HG03565 (cell line): ENCODE data around the gene SIRPA.
"Not testable (repeated sequence)": the region's sequence is repeated elsewhere in the genome, so short reads cannot be mapped to it uniquely, and the experiment has no call there.

Experiments
- ATAC-seq: cut with Tn5 transposase; IDR thresholded peaks from one replicate; pipeline ENCODE4 v1.9.1; 2021; ENCODE audit warnings: mild to moderate bottlenecking, moderate library complexity; ENCODE audit not compliant: unreplicated experiment

SIRPA gene

GRCh38 chr20:1906361-1907051 lies 11.3 kb downstream of the SIRPA start:
- no peak for ATAC-seq

- ATAC-seq, result no peak
Observed at GRCh38 chr20:1907586-1907985, 12.4 kb downstream of the SIRPA start.

- no peak for ATAC-seq
Observed at GRCh38 chr20:1908191-1908590, 13.0 kb downstream of the SIRPA start.

DNA sequence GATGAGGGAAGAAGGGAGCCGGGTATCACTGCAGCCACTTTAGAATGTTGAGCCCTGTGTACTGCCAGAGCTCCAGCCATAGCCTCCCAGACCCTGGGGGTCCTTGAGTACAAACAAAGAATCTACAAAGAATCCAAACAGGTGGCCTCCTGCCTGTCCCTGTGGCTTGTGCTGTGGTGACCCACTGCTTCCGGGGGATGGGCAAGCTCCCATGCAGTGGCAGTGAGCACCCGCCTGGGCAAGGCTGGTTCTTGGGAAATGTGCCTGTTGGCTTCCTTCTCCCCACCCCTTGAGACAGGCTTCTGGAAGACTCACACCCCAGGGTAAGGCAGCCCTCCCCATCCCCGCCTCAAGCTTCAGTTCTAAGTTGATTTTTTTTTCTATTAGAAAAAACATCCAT lies 13.9 kb downstream of the SIRPA start:
- no peak for ATAC-seq

DNA sequence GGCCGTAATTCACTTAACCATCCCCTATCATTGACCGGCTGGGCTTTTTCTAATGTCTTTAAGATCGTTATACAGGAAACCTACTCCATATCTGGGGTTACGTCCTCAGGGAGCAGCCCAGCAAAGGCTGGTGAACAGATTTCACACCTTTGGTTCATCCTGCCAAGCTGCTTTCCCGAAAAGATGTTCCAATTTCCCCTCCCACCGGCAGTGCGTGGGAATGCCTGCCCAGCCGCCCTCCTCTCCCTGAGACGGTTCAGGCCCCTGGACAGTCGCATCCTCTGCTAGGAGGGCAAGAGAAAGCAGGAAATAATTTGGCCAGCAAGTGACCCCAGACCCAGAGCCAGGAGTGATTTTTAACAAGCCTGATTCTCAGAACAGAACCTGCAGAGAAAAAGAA lies 16.3 kb downstream of the SIRPA start:
- ATAC-seq, result no peak

- ATAC-seq, result no peak
Observed at GRCh38 chr20:1912053-1912452, 16.8 kb downstream of the SIRPA start.

DNA sequence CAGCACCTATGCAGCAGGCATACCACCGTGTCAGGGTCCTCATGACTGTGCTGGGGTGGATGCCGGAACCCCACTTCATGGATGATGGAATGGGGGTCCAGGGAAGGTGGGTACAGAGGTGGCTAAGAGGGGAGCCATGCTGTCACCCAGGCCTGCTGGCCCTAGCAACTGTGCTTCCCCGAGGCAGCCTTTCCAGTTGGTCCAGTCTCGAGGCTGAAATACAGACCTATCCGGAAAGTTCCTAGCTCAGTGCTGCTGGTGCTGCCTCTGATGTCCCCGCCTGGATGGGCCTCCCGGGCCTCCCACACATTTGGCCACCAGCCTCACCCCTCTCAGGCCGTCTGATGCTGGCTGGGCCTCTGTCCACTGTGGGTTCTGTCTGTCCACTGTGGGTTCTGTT lies 17.4 kb downstream of the SIRPA start:
- ATAC-seq, result no peak

DNA sequence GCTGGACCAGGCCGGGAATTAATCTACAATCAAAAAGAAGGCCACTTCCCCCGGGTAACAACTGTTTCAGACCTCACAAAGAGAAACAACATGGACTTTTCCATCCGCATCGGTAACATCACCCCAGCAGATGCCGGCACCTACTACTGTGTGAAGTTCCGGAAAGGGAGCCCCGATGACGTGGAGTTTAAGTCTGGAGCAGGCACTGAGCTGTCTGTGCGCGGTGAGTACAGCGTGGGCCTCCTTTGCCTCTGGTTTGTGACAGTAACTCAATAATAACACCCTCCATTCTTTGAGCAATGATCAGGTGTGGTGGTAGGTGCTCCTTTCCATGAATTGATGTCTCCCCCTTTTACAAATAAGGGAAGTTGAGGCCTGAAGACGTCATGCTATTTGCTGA lies 20.0 kb downstream of the SIRPA start:
- not testable (repeated sequence) for ATAC-seq

DNA sequence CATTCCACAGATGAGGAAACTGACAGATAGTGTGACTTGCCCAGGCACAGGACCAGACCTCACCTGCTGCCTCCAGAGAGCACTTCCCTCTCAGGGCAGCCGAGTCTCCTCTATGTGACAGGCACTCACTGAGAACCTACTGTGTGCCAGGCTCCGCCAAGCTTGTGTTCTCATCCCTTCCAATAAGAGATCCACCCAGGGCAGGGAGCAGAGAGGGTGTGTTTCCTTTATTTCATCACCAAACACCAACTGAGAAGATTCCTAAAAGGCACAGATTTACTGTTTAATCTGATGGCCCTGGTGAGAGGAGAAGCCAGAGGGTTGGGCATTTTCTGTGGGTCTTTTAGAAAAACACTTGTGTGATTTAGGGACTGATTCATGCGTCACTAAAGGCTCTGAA lies 20.5 kb downstream of the SIRPA start:
- no peak for ATAC-seq

DNA sequence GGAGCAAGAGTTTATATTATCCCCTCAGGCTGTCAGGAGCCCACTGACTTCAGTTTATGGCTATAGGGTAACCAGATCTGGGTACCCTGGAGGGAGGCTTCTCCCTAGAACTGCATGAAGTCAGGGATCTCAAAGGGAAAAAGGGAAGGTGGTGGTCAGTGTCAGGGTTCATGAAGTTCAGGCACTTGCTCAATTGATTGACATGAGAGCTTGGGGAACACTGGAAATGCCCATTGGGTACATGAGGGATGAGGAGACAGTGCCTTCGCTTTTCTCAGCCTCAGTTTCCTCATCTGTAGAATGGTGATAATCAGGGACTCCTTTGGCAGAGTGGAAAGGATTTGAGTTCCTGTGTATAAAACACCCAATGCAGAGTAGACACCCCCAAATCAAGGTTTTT lies 22.6 kb downstream of the SIRPA start:
- ATAC-seq, result no peak

DNA sequence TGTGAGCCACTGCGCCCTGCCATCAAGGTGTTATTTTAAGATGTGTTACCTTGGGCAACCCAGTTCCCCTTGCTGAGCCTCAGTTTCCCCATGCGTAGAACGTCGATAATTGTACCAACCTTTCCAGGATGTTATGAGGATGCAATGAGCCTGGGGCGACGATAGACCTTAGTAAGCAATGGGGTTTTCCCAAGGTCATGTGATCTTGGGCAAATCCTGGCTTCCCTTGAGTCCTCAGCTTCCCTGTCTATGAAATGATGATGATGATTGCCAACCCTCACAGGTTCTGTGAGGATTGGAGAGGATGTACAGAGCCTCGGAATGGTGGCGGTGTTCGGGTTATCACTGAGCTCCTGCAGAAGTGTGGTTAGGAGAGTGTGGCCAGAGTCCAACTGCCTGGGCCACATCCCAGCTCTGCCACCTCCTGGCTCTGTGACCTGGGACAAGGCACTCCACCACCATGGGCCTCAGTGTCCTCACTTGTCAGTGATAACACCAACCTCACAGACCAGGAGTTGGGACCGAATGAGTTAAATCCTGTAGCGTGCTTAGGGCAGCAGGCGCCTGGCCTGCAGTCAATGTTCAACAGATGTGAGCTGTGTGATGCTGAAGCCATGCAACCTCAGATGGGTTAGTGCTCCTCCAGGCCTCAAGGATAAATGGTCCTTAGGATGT lies 23.4 kb downstream of the SIRPA start:
- ATAC-seq, result no peak

DNA sequence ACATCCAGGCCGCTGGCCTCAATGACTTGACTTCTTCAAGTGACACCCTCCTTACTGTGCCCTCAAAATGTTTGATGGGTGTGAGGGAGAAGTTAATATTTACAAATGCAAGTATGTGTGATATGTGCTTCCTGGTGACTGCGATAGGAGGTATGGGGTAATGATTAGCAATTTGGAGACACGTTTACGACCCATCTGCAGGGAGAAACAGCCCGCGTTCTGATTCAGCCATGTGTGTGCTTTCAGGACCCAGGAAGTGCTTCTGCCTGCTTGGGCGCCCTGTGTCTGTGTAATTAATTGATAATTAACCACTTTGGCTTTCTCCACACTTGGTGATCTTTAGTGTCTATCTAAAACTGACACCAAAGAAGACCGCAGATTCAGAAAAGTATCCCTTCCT lies 25.0 kb downstream of the SIRPA start:
- ATAC-seq, result no peak

- no peak for ATAC-seq
Observed at GRCh38 chr20:1920826-1921225, 25.6 kb downstream of the SIRPA start.

DNA sequence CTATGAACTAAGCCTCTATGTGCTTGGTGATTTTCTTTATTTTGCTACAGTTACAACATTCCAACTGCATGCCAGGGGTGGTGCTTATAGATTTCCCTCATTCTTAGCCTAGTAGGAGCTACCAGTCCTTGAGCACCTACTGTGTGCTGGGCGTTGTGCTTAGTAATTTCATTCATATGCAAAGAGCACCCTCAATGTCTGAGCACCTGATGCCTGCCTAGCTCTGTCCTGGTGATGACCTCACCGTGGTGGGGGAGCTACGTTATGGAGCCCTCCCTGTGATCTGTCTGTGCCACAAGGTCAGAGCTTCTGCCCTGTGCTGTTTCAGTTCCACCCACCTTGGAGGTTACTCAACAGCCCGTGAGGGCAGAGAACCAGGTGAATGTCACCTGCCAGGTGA lies 26.8 kb downstream of the SIRPA start:
- ATAC-seq, result not testable (repeated sequence)

DNA sequence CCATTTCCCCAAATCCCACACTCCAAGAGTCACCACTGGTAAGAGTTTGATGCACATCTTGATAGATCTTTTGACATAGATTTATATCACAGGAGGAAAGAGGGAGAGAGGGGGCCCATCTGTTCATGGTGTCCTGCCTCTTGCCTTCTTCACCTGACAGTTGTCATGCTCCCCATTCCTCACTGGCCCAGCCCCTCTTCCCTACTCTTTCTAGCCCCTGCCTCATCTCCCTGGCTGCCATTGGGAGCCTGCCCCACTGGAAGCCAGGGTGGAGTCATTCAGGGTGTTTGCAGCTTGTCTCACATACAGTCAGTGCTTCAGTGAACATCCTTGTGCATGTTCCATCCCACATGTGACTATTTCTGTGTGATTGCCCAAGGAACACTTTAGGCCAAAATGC lies 27.6 kb downstream of the SIRPA start:
- no peak for ATAC-seq

GRCh38 chr20:1924910-1925861 lies 30.0 kb downstream of the SIRPA start:
- ATAC-seq, result no peak

DNA sequence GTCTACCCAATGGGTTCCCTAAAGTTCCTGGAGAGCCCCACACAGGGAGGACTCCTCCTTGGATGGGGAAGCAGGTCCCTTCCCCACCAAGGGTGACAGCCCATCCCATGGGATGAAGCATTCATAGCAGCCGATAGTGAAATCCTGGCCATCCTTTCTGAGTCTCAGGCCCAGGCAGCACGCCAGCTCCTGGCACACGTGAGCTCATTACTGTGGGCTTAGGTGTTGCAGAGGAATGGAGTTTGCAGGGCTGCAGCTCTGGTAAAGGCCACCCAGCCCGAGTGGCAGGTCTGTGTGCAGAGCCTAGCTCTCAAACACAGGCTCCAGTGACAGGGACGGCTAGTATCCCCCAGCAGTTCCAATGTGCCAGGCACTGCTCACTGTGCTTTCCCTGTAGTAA lies 31.0 kb downstream of the SIRPA start:
- no peak for ATAC-seq

GRCh38 chr20:1927217-1927616 lies 32.0 kb downstream of the SIRPA start:
- no peak for ATAC-seq

- ATAC-seq, result no peak
Observed at GRCh38 chr20:1928154-1928553, 32.9 kb downstream of the SIRPA start.

- ATAC-seq, result no peak
Observed at GRCh38 chr20:1928782-1929181, 33.6 kb downstream of the SIRPA start.

DNA sequence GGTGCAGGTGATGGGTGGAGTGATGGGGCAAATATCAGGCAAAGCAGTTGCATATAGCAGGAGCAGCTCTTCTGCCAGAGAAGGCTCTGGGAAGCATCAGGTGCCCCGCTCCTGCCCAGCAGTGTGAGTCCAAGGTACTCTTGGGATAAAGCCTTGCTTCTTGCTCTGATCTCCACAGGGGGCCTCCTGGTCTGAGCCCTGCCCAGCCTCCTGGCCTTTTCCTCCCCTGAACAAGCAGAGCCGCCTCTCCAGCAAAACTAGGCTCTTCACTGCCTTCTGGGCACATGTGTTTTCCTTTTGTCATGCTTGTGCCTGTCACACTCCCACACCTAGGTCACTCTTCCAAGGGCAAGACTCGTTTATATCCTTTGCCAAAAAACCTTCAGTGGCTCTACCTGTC lies 34.3 kb downstream of the SIRPA start:
- ATAC-seq, result no peak

DNA sequence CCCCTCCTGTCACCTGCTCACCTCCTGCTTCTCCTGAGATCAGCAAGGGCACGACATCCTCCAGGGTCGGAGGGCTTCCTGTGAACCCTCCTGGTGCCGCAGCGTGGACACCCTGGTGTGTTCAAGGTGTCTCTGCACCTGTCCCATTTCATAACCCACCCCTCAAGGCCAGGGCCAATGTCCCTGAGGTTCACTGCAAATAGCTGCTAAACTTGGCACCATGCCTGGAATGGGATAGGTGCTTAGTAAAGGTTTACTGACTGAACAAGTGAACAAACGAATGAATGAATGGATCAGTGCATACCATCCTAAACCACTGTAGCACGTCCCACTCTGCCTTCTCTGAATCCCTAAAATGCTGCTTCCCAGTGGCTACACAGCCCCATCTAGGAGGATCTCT lies 35.0 kb downstream of the SIRPA start:
- ATAC-seq, result no peak
